ENCODE data around the gene PCDH8. TPM values are rescaled to one million over a fixed set of nuclear protein-coding genes. Genes with fewer than 3 reads are reported as not detected.

PCDH8 gene
- polyA plus RNA-seq, 1 donor from 2014 or later = 2.4 TPM

- Histone ChIP-seq H3K9me3 (ENCODE audit: low read length) (no peaks in the 10 kb centered on the region), H3K27ac (ENCODE audit: low read length) (no peak overlapping the region), H3K9me2 (ENCODE audit: insufficient read depth, low read length) (no peaks in the 10 kb centered on the region), H4K20me1 (ENCODE audit: insufficient read depth) (no peaks in the 10 kb centered on the region), H3K4me2 (ENCODE audit: low read length) (no peak overlapping the region), H2AFZ (ENCODE audit: low read depth, low read length) (no peak overlapping the region), H3K27me3 (ENCODE audit: insufficient read depth, low read depth, low read length) (peaks cover 46% of the 10 kb centered on the region), H3K4me3 (ENCODE audit: low read length) (no peak overlapping the region), H3K9ac (ENCODE audit: low read length) (no peak overlapping the region), H3F3A (ENCODE audit: insufficient read depth, low read length, poor library complexity, severe bottlenecking) (no peaks in the 10 kb centered on the region), H3K36me3 (ENCODE audit: insufficient read depth, low read length) (no peaks in the 10 kb centered on the region), H3K79me2 (replicated peaks; ENCODE audit: insufficient read depth, low read length) (no peaks in the 10 kb centered on the region)
- TF ChIP-seq, protein P1, sequence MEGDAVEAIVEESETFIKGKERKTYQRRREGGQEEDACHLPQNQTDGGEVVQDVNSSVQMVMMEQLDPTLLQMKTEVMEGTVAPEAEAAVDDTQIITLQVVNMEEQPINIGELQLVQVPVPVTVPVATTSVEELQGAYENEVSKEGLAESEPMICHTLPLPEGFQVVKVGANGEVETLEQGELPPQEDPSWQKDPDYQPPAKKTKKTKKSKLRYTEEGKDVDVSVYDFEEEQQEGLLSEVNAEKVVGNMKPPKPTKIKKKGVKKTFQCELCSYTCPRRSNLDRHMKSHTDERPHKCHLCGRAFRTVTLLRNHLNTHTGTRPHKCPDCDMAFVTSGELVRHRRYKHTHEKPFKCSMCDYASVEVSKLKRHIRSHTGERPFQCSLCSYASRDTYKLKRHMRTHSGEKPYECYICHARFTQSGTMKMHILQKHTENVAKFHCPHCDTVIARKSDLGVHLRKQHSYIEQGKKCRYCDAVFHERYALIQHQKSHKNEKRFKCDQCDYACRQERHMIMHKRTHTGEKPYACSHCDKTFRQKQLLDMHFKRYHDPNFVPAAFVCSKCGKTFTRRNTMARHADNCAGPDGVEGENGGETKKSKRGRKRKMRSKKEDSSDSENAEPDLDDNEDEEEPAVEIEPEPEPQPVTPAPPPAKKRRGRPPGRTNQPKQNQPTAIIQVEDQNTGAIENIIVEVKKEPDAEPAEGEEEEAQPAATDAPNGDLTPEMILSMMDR (IDR thresholded peaks at IDR 0.05; ENCODE audit: poor library complexity, severe bottlenecking) = no peak
- no peak for TF ChIP-seq EP300 (conservative IDR thresholded peaks at IDR 0.05; ENCODE audit: poor library complexity, severe bottlenecking)
- no peak for TF ChIP-seq MXI1 (conservative IDR thresholded peaks at IDR 0.05; ENCODE audit: poor library complexity, severe bottlenecking)
- TF ChIP-seq REST (IDR thresholded peaks at IDR 0.05; ENCODE audit: borderline replicate concordance) = no peak
- no peak for TF ChIP-seq TAF1 (IDR thresholded peaks at IDR 0.05; ENCODE audit: low read depth)
- no peak for TF ChIP-seq RAD21 (conservative IDR thresholded peaks at IDR 0.05)
- no peak for TF ChIP-seq EZH2 (IDR thresholded peaks at IDR 0.05; ENCODE audit: borderline replicate concordance, insufficient read depth, low read length, poor library complexity, severe bottlenecking)
- TF ChIP-seq POLR2AphosphoS5 (IDR thresholded peaks at IDR 0.05) = no peak
- no peak for TF ChIP-seq SMC3 (conservative IDR thresholded peaks at IDR 0.05; ENCODE audit: poor library complexity)
These were observed 9.9 kb downstream of the PCDH8 start for GRCh38 chr13:52838433-52839107.

- Histone ChIP-seq H3K9me2 (ENCODE audit: insufficient read depth, low read length) (no peaks in the 10 kb centered on the region), H3K36me3 (ENCODE audit: insufficient read depth, low read length) (no peaks in the 10 kb centered on the region), H3K4me3 (ENCODE audit: low read length) (no peak overlapping the region), H3K27ac (ENCODE audit: low read length) (no peak overlapping the region), H3K27me3 (ENCODE audit: insufficient read depth, low read depth, low read length) (peaks cover 41% of the 10 kb centered on the region), H3F3A (ENCODE audit: insufficient read depth, low read length, poor library complexity, severe bottlenecking) (no peaks in the 10 kb centered on the region), H3K79me2 (replicated peaks; ENCODE audit: insufficient read depth, low read length) (no peaks in the 10 kb centered on the region), H2AFZ (ENCODE audit: low read depth, low read length) (no peak overlapping the region), H3K9me3 (ENCODE audit: low read length) (no peaks in the 10 kb centered on the region), H3K4me2 (ENCODE audit: low read length) (no peak overlapping the region), H3K9ac (ENCODE audit: low read length) (no peak overlapping the region), H4K20me1 (ENCODE audit: insufficient read depth) (no peaks in the 10 kb centered on the region)
- TF ChIP-seq REST (IDR thresholded peaks at IDR 0.05; ENCODE audit: borderline replicate concordance) (no peak), SMC3 (conservative IDR thresholded peaks at IDR 0.05; ENCODE audit: poor library complexity) (no peak), EZH2 (IDR thresholded peaks at IDR 0.05; ENCODE audit: borderline replicate concordance, insufficient read depth, low read length, poor library complexity, severe bottlenecking) (no peak), EP300 (conservative IDR thresholded peaks at IDR 0.05; ENCODE audit: poor library complexity, severe bottlenecking) (no peak), MXI1 (conservative IDR thresholded peaks at IDR 0.05; ENCODE audit: poor library complexity, severe bottlenecking) (no peak), RAD21 (conservative IDR thresholded peaks at IDR 0.05) (no peak)
- TF ChIP-seq, protein P1 (IDR thresholded peaks at IDR 0.05; ENCODE audit: poor library complexity, severe bottlenecking) = no peak
These were observed 10.6 kb downstream of the PCDH8 start for GRCh38 chr13:52837850-52838249.

Data from neural cell (in vitro differentiated cells).